Measurements from ENCODE around the gene PPP2R1B.

PPP2R1B gene

DNA sequence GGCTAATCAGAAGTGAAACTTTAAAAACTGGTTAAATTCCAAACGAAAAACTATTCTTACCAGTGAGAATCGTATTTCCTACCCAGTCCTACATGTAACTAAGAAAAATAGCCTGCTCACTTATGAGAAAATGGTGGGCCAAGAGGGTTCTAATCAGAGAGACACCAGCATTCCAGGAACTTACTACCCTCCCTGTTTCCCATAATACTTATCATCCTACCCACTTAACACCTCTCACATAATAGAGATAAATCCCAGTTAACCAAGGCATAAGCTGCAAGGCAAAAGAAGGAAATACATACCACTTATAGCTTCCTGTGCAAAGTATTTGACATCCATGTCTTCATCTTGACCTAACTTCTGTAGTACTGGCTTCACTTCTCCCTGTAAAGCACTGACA is 24.4 kb downstream of the PPP2R1B start:
- H3K27me3 ChIP-seq (ENCODE audit: insufficient read depth, poor library complexity, severe bottlenecking), result no peaks in the 10 kb centered on the region
- DNase-seq (ENCODE audit: low read depth in 1 of 2, low spot score in 1 of 2), result no peak
- H3K27ac ChIP-seq (replicated peaks), result no peak overlapping the region
- H3K4me3 ChIP-seq (replicated peaks; ENCODE audit: insufficient read depth, low read length), result no peak overlapping the region
- TF ChIP-seq, protein P1, sequence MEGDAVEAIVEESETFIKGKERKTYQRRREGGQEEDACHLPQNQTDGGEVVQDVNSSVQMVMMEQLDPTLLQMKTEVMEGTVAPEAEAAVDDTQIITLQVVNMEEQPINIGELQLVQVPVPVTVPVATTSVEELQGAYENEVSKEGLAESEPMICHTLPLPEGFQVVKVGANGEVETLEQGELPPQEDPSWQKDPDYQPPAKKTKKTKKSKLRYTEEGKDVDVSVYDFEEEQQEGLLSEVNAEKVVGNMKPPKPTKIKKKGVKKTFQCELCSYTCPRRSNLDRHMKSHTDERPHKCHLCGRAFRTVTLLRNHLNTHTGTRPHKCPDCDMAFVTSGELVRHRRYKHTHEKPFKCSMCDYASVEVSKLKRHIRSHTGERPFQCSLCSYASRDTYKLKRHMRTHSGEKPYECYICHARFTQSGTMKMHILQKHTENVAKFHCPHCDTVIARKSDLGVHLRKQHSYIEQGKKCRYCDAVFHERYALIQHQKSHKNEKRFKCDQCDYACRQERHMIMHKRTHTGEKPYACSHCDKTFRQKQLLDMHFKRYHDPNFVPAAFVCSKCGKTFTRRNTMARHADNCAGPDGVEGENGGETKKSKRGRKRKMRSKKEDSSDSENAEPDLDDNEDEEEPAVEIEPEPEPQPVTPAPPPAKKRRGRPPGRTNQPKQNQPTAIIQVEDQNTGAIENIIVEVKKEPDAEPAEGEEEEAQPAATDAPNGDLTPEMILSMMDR (IDR thresholded peaks at IDR 0.05; ENCODE audit: insufficient read depth, low read length), result no peak
- TF ChIP-seq POLR2AphosphoS5 (IDR thresholded peaks at IDR 0.05; ENCODE audit: low read depth), result no peak
- no peak for TF ChIP-seq SPI1 (IDR thresholded peaks at IDR 0.05; ENCODE audit: borderline replicate concordance, low read depth)
- TF ChIP-seq GABPA (IDR thresholded peaks at IDR 0.05; ENCODE audit: low read depth), result no peak
- TF ChIP-seq, protein P2, sequence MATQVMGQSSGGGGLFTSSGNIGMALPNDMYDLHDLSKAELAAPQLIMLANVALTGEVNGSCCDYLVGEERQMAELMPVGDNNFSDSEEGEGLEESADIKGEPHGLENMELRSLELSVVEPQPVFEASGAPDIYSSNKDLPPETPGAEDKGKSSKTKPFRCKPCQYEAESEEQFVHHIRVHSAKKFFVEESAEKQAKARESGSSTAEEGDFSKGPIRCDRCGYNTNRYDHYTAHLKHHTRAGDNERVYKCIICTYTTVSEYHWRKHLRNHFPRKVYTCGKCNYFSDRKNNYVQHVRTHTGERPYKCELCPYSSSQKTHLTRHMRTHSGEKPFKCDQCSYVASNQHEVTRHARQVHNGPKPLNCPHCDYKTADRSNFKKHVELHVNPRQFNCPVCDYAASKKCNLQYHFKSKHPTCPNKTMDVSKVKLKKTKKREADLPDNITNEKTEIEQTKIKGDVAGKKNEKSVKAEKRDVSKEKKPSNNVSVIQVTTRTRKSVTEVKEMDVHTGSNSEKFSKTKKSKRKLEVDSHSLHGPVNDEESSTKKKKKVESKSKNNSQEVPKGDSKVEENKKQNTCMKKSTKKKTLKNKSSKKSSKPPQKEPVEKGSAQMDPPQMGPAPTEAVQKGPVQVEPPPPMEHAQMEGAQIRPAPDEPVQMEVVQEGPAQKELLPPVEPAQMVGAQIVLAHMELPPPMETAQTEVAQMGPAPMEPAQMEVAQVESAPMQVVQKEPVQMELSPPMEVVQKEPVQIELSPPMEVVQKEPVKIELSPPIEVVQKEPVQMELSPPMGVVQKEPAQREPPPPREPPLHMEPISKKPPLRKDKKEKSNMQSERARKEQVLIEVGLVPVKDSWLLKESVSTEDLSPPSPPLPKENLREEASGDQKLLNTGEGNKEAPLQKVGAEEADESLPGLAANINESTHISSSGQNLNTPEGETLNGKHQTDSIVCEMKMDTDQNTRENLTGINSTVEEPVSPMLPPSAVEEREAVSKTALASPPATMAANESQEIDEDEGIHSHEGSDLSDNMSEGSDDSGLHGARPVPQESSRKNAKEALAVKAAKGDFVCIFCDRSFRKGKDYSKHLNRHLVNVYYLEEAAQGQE (IDR thresholded peaks at IDR 0.05; ENCODE audit: insufficient replicate concordance, low read depth), result no peak

DNA sequence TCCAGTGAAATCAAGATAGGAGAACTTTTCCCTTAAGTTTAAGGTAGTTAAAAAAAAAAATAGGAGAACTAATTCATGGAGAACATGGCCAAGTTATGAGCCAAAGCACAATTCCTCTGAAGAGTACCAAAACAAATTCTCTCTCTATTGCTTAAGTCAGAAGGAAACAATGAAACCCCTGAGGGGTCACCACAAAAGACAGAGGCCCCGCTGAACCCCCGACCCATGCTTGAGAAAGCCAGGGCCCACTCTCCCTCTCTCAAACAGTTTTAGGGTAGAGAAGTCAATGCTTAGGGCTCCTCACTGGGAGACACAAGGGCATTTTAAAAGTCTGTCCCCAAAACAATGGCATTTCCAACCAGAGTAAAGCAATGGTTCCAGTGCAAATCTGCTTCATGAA is 26.9 kb downstream of the PPP2R1B start:
- H3K4me3 ChIP-seq (replicated peaks; ENCODE audit: insufficient read depth, low read length), result no peak overlapping the region
- no peak overlapping the region for H3K27ac ChIP-seq (replicated peaks)
- no peak for DNase-seq (ENCODE audit: low read depth in 1 of 2, low spot score in 1 of 2)
- H3K27me3 ChIP-seq (ENCODE audit: insufficient read depth, poor library complexity, severe bottlenecking), result no peaks in the 10 kb centered on the region
- TF ChIP-seq, protein P2 (IDR thresholded peaks at IDR 0.05; ENCODE audit: insufficient replicate concordance, low read depth), result no peak
- no peak for TF ChIP-seq SPI1 (IDR thresholded peaks at IDR 0.05; ENCODE audit: borderline replicate concordance, low read depth)
- TF ChIP-seq, protein P1 (IDR thresholded peaks at IDR 0.05; ENCODE audit: insufficient read depth, low read length), result no peak
- TF ChIP-seq GABPA (IDR thresholded peaks at IDR 0.05; ENCODE audit: low read depth), result no peak
- no peak for TF ChIP-seq POLR2AphosphoS5 (IDR thresholded peaks at IDR 0.05; ENCODE audit: low read depth)

DNA sequence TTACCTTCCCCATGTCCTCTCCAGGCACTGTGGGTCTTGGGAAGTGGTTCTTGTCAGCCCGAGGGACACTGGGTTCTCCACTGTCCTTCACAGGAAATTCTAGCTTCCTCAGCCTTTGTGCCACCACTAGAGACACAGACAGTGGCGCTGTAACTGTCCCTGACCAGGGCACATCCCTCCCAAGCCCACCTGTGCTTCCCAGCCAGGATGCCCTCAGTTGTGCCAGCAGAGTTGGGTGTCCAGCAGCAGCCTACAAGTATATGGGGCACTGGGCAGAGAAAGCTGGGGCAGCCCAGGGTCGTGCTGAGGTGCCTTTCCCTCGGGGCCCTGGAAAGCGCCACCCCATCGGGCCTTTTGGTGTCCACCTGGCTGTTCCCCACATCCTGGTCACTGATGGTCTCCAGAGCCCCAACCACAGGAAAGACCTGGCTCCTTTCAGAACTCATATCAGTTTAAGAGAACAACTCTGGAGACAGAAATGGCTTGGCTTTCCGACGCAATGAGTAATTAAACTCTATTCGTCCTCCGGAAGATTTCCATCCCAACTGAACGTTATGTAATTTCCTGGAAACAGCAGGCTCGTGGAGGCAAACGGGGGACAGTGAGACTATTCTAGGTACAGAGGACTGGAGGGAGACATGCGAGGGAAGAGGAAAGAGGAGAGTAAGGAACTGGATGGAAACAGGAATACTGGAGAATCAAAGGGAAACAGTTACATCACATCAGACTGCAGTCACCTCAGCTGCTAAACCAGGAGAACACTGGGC is 28.6 kb downstream of the PPP2R1B start:
- H3K27ac ChIP-seq (replicated peaks), result no peak overlapping the region

More for the DNA sequence above, 28.6 kb downstream of the PPP2R1B start:
- DNase-seq (ENCODE audit: low read depth in 1 of 2, low spot score in 1 of 2), result no peak
- TF ChIP-seq, protein P2 (IDR thresholded peaks at IDR 0.05; ENCODE audit: insufficient replicate concordance, low read depth), result no peak
- no peak for TF ChIP-seq POLR2AphosphoS5 (IDR thresholded peaks at IDR 0.05; ENCODE audit: low read depth)
- TF ChIP-seq GABPA (IDR thresholded peaks at IDR 0.05; ENCODE audit: low read depth), result no peak
- TF ChIP-seq, protein P1 (IDR thresholded peaks at IDR 0.05; ENCODE audit: insufficient read depth, low read length), result no peak
- Histone ChIP-seq H3K27me3 (ENCODE audit: insufficient read depth, poor library complexity, severe bottlenecking) (no peaks in the 10 kb centered on the region), H3K4me3 (replicated peaks; ENCODE audit: insufficient read depth, low read length) (no peak overlapping the region)

Measured in HL-60 (cell line).